Activated naive CD8-positive, alpha-beta T cell treated with anti-CD3 and anti-CD28 coated beads, Interleukin-2, amount 10 ng/mL, durations not matched to agents 7 days and 5 days (primary cell): Measurements from ENCODE around the gene PKMYT1. TPM values are rescaled to one million over a fixed set of nuclear protein-coding genes. Genes with fewer than 3 reads are reported as not detected.
A peak's percentile ranks its signal among the peaks of the same experiment; 100 is the strongest.

Experiments used
- ATAC-seq: fragments of 150-1000 bp; cut with Tn5 transposase; one replicate; pipeline ENCODE4 v1.10.0; 2021; ENCODE audit warnings: low read depth, moderate library complexity
- POLR2A ChIA-PET: fragments of 350-600 bp; sonication (Branson Sonifier 250); formaldehyde crosslinking; loops from one replicate; lab custom pipeline; 2021; ENCODE audit warnings: antibody characterized with exemption; lab: Charles Lee
- DNase-seq: peaks from one replicate; pipeline ENCODE4 v3.0.0; 2021
- H3K27ac Mint-ChIP-seq: one replicate; pipeline ENCODE4 v1.8.0; 2022; ENCODE audit warnings: mild to moderate bottlenecking, mixed read lengths
- H3K27me3 Mint-ChIP-seq: one replicate; pipeline ENCODE4 v1.8.0; 2022; ENCODE audit warnings: mild to moderate bottlenecking, moderate library complexity, mixed read lengths
- H3K36me3 Mint-ChIP-seq: one replicate; pipeline ENCODE4 v1.8.0; 2021; ENCODE audit warnings: mild to moderate bottlenecking, mixed read lengths
- H3K4me1 Mint-ChIP-seq: one replicate; pipeline ENCODE4 v1.8.0; 2021; ENCODE audit warnings: mixed read lengths
- H3K4me3 Mint-ChIP-seq: one replicate; pipeline ENCODE4 v1.8.0; 2022; ENCODE audit warnings: mild to moderate bottlenecking, moderate library complexity, mixed read lengths
- H3K9me3 Mint-ChIP-seq: one replicate; pipeline ENCODE4 v1.8.0; 2021; ENCODE audit warnings: mixed read lengths
- total RNA-seq, 2 experiments: library from RNA; stranded (reverse); gene quantifications; one replicate each; pipeline ENCODE4 v1.2.3, GENCODE V29; 2021

The PKMYT1 gene
- total RNA-seq, 2 experiments from 2014 or later = 106 to 116 TPM

DNA sequence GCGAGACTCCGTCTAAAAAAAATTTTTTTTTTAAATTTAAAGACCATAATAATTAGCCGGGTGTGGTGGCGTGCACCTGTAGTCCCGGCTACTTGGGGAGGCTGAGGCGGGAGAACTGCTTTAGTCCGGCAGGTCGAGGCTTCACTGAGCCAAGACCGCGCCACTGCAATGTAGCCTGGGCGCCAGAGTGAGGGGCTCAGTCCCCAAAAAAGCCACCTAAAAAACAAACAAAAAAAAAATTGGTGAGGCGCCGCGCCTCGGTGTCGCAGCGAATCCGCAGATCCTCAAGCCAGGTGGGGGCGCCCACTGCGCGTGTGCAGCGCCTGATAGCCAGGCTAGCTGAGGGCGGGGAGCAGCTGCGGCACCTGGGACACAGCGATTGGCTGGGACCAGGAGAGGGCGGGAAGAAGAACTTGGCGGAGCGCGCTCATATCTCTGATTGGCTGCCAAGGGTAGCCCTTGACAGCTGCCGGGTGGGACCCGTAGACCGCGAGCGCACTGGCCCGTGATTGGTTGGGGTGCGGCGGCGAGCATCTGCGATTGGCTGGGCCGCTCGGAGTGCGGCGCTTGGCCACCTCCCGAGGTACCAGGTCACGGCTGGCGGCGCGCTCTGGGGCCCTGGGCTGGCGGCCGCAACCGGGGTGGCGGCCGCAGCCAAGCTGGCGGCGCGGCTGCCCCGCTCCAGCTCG lies 23.5 kb upstream of the PKMYT1 start:
- Mint-ChIP-seq H3K27ac (no peak overlapping the region), H3K4me3 (peak overlapping the region; percentile 64), H3K27me3 (peaks cover 32% of the 10 kb centered on the region), H3K36me3 (no peaks in the 10 kb centered on the region), H3K9me3 (no peaks in the 10 kb centered on the region), H3K4me1 (peaks cover 19% of the 10 kb centered on the region)
- ATAC-seq = peak; percentile 99
- POLR2A ChIA-PET = interaction anchor here (0.9 to 1.9 kb wide), 6 partner anchors 16 to 113 kb away, joined by 3 to 12 read pairs (median 8); partner anchors contain the start of genes HCFC1R1, PKMYT1, THOC6 and TNFRSF12A
- DNase-seq = peak; percentile 93

DNA sequence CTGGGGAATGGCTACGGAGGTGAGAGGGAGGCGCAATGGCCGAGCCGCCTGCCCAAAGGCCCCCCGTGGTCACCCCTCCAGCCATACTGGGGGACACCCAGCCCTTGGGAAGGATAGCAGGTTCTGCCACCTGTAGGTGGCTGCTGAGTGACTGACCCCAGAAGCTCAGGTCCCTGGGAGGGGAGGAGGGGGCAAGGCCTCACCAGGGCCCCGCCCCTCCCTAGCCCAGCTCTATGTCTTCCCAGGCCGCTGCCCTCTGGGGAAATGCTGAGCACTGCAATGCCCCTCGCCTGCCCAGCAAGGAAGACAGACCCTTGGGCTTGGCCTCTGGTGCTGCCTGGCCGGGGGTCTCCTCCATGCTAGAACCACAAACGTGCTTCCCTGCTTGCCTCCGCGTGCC lies 21.1 kb upstream of the PKMYT1 start:
- Mint-ChIP-seq H3K9me3 (no peaks in the 10 kb centered on the region), H3K36me3 (no peaks in the 10 kb centered on the region), H3K4me3 (no peak overlapping the region), H3K27ac (no peak overlapping the region), H3K27me3 (peaks cover 12% of the 10 kb centered on the region), H3K4me1 (peaks cover 3% of the 10 kb centered on the region)
- POLR2A ChIA-PET = no interaction called here
- no peak for DNase-seq
- no peak for ATAC-seq

DNA sequence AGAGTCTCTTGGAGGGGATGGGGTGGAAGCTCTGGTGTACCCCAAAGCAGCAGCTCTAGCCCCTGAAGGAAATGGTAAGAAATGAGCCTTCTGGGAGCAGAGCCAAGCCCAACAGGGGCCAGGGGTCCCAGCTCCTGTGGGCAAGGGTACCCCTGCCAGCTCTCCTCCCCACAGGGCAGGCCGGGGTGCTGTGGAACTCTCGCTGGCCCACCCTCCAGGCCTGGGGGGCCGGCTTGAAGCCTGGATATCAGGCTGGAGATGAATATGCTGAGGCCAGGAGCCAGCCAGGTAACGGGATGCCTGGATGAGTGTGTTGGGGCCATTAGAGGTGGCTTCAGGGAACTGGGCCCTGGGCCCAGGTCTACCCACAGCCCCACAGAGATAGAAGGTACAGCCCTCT lies 20.3 kb upstream of the PKMYT1 start:
- no peaks in the 10 kb centered on the region for H3K36me3 Mint-ChIP-seq
- DNase-seq (no peak), ATAC-seq (no peak)
- no peak overlapping the region for H3K27ac Mint-ChIP-seq
- POLR2A ChIA-PET = interaction anchor here (0.6 to 0.9 kb wide), 2 partner anchors 23 to 545 kb away, joined by 3 read pairs; partner anchors contain the start of genes HCFC1R1 and THOC6
- no peak overlapping the region for H3K4me3 Mint-ChIP-seq
- peaks cover 6% of the 10 kb centered on the region for H3K27me3 Mint-ChIP-seq
- no peaks in the 10 kb centered on the region for H3K9me3 Mint-ChIP-seq
- peaks cover 3% of the 10 kb centered on the region for H3K4me1 Mint-ChIP-seq

DNA sequence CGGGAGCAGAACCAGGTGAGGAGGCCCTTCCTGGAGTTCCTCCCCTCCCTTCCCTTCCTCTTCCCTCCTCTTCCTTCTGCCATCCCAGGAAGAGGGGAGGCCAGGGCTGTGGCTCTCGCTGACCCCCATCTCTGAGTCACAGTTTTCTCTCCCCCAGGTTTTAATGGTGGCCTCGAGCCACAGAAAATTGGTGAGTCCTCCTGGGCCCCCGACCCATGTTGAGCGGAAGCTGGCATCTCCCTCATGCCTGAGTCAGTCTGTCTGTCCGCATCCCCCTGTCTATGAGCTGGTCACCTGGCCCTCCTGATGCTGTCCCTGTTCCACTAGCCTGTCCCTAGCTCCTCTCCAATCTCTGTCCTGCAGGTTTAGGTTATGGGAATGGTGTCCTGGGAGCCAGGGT lies 19.7 kb upstream of the PKMYT1 start:
- POLR2A ChIA-PET = interaction anchor here (0.9 kb wide), 1 partner anchor 24 kb away, joined by 3 read pairs; the partner anchor contains the start of genes HCFC1R1 and THOC6
- no peak overlapping the region for H3K4me3 Mint-ChIP-seq
- DNase-seq (no peak), ATAC-seq (no peak)
- H3K36me3 Mint-ChIP-seq = no peaks in the 10 kb centered on the region
- H3K9me3 Mint-ChIP-seq = no peaks in the 10 kb centered on the region
- peaks cover 2% of the 10 kb centered on the region for H3K4me1 Mint-ChIP-seq
- no peak overlapping the region for H3K27ac Mint-ChIP-seq
- peaks cover 3% of the 10 kb centered on the region for H3K27me3 Mint-ChIP-seq

DNA sequence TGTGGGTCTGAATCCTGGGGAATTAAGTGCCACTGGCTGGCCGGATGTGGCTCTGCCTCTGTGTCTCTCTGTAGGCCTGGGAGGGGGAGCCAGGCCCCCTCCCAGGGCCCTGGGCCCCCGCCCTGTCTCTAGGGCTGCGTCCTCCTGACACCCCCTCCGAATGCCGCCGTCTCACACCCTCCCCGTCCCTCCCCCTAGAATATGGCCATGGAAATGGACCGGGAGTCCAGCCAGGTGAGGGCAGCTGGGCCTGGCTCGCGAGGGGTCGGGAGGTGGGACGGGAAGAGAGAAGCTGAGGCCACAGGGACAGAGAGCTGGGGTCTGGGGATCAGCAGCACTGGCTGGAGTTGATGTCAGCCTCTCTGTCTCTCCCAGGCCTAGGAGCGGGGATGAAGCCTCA lies 16.1 kb upstream of the PKMYT1 start:
- H3K4me1 Mint-ChIP-seq = no peaks in the 10 kb centered on the region
- H3K4me3 Mint-ChIP-seq = no peak overlapping the region

DNA sequence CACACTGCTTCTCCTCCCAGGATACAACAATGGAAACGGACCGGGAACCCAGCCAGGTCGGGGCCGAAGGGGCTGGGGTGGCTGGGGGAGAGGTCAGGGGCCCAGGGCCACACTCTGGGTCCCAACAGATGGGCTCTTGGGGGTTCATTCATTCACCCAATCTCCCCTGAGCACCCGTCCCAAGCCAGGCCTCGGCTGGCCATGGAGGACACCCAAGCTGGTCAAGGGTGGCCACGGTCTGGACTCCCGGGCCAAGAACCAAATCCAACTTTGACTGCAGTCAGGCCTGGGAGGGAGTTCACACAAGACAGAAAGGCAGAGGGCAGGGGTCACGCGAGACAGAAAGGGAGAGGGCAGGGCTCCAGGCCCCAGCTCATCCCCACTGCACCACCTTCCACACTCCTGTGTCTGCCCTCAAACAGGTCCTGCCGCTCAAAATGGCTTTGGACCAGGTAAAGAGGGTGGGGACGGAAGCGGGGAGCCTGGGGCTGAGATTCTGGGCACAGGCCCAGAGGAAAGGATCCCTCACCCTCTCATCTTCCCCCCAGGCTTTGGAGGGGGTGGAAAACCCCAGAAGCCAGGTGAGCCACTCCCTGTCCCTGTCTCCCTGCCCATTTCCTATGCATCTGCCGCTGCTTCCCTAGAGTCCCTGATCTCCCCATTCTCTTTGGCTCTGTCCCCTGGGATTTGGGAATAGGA lies 12.3 kb upstream of the PKMYT1 start:
- DNase-seq (no peak), ATAC-seq (no peak)
- Mint-ChIP-seq H3K27ac (no peak overlapping the region), H3K4me3 (no peak overlapping the region), H3K36me3 (no peaks in the 10 kb centered on the region), H3K9me3 (no peaks in the 10 kb centered on the region), H3K27me3 (peaks cover 4% of the 10 kb centered on the region), H3K4me1 (no peaks in the 10 kb centered on the region)
- POLR2A ChIA-PET = no interaction called here

More for the DNA sequence above, 16.1 kb upstream of the PKMYT1 start:
- POLR2A ChIA-PET = interaction anchor here (2.1 kb wide), 1 partner anchor 16 kb away, joined by 4 read pairs; the partner anchor contains the start of gene PKMYT1
- Mint-ChIP-seq H3K27ac (no peak overlapping the region), H3K9me3 (no peaks in the 10 kb centered on the region), H3K27me3 (no peaks in the 10 kb centered on the region), H3K36me3 (no peaks in the 10 kb centered on the region)
- ATAC-seq (no peak), DNase-seq (no peak)

DNA sequence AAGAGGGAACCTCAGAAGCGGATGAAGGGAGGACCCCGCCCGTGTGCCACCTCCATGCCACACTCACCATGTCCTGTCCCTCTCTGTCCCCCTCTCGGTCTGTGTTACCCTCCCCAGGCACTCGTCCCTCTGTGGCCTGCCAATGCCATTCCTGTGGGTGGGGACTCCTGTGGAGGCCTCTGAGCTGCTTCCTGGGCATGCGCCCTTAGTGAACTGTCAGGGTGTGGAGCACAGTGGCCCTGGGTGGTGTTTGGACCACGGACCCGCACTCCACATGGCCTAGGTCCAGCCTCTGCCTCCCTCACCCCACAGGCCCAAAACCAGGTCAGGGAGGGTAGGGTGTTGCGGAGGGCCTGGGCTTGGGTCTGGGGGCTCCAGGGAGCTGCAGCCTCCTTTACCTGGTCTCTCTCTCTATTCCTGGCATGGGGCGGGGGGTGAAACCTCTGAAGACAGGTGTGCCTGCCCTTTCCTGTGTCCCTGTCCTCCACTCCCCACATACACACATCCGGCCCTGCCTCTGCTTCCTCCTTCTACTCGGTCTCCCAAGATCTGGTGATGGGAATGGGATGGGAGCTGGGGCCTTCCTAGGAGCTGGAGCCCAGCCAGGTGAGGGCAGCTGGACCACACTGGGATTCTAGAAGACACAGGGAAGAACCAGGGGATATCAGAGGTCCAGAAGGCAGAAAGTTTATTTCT lies 11.5 kb upstream of the PKMYT1 start:
- Mint-ChIP-seq H3K27me3 (peaks cover 4% of the 10 kb centered on the region), H3K9me3 (no peaks in the 10 kb centered on the region), H3K4me3 (no peak overlapping the region), H3K27ac (no peak overlapping the region), H3K4me1 (no peaks in the 10 kb centered on the region), H3K36me3 (no peaks in the 10 kb centered on the region)
- POLR2A ChIA-PET = interaction anchor here (1.2 kb wide), 1 partner anchor 11 kb away, joined by 4 read pairs; no protein-coding TSS in a partner anchor
- no peak for ATAC-seq
- DNase-seq = no peak

DNA sequence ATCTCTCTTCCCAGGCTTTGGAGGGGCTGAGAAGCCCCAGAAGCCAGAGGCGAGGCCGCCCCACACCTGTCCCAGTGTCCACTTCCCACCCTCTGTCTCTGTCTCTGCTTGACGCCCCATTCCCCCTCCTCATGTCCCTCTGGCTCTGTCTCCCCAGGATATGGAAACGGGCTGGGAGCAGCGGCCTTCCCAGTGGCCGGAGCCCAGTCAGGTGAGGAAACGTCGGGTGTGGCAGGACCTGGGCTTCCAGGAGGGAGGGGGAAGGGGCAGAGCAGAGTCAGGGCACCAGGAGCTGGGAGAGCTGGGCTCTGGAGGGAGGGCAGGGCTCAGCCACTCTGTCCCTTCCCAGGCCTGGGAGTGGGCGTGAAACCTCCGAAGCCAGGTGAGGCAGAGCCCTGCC lies 10.6 kb upstream of the PKMYT1 start:
- H3K27ac Mint-ChIP-seq = no peak overlapping the region
- no peak overlapping the region for H3K4me3 Mint-ChIP-seq
- H3K9me3 Mint-ChIP-seq = no peaks in the 10 kb centered on the region
- H3K36me3 Mint-ChIP-seq = no peaks in the 10 kb centered on the region
- H3K4me1 Mint-ChIP-seq = no peaks in the 10 kb centered on the region
- DNase-seq (no peak), ATAC-seq (no peak)
- H3K27me3 Mint-ChIP-seq = peaks cover 4% of the 10 kb centered on the region
- POLR2A ChIA-PET = interaction anchor here (1.2 kb wide), 1 partner anchor 10 kb away, joined by 4 read pairs; no protein-coding TSS in a partner anchor

DNA sequence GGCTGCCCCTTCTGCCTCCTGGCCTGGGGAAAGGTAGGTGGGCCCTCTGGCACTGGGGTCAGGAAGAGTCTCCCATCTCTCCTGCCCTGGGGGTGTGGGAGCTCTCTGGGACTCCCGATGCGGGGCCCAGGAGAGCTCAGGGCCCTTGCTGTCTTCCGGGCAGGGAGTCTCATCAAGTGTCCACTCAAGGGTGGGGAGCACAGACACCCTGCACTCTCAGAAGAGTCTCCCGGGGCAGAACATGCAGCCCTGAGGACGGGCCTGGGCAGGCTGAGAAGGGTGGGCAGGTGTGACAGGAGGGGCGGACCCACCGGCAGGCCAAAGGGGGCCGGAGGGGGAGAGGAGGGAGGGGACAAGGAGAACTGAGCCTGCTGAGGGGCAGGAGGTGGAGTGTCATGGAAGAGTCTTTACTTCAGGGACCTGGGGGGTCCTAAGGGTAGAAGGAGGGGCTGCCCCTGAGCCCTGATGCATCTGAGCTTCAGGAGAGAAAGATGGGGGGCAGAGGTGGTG lies 8.4 kb upstream of the PKMYT1 start:
- H3K4me1 Mint-ChIP-seq = peaks cover 4% of the 10 kb centered on the region
- H3K27ac Mint-ChIP-seq = no peak overlapping the region
- H3K9me3 Mint-ChIP-seq = no peaks in the 10 kb centered on the region

DNA sequence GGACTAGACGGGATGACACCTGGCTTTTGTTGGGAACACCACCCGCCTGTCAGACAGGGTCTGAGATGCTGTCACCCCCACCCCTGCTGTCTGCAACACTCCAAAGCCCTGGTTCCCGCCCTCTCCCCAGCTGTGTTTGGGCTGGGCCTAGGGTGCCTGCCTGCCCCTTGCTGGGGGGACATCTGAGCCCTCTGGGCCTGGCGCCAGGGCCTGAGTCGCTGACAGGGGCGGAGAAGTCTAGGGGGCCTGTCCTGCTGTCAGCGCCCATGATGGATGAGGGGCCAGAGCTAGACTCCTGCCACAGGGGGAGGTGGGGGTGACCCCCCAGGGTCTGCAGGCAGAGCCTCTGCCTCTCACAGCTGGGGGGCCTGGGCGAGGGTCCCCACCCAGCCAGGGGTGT lies 7.6 kb upstream of the PKMYT1 start:
- DNase-seq (no peak), ATAC-seq (no peak)
- no peak overlapping the region for H3K27ac Mint-ChIP-seq
- peaks cover 10% of the 10 kb centered on the region for H3K27me3 Mint-ChIP-seq
- H3K4me3 Mint-ChIP-seq = no peak overlapping the region
- H3K4me1 Mint-ChIP-seq = peaks cover 4% of the 10 kb centered on the region
- no peaks in the 10 kb centered on the region for H3K36me3 Mint-ChIP-seq
- POLR2A ChIA-PET = no interaction called here
- no peaks in the 10 kb centered on the region for H3K9me3 Mint-ChIP-seq

More for the DNA sequence above, 8.4 kb upstream of the PKMYT1 start:
- no peaks in the 10 kb centered on the region for H3K36me3 Mint-ChIP-seq
- DNase-seq (no peak), ATAC-seq (no peak)
- no peak overlapping the region for H3K4me3 Mint-ChIP-seq
- POLR2A ChIA-PET = no interaction called here
- H3K27me3 Mint-ChIP-seq = peaks cover 7% of the 10 kb centered on the region

DNA sequence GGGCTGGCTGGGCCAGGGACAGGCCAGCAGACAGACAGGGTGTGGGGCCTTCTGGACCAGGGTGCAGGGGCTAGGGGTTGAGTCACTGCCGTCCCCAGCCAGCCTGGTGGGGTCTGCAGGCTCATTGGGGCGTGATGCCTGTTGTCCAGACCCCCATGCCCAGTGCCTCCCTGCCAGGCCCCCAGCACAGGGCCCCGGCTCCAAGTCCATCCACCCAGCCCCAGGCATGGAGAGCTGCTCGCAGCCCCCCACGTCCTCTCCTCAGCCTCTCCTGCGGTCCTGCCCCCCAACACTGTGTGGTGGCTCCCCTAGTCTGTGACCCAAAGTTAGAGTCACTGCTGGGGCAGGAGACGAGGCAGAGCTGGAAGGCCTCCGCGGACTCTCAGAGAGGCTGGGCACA lies 7.0 kb upstream of the PKMYT1 start:
- no peak overlapping the region for H3K27ac Mint-ChIP-seq
- no peaks in the 10 kb centered on the region for H3K9me3 Mint-ChIP-seq
- POLR2A ChIA-PET = no interaction called here
- peaks cover 4% of the 10 kb centered on the region for H3K4me1 Mint-ChIP-seq
- no peak for ATAC-seq
- H3K27me3 Mint-ChIP-seq = peaks cover 10% of the 10 kb centered on the region
- no peak for DNase-seq
- H3K36me3 Mint-ChIP-seq = no peaks in the 10 kb centered on the region
- no peak overlapping the region for H3K4me3 Mint-ChIP-seq

DNA sequence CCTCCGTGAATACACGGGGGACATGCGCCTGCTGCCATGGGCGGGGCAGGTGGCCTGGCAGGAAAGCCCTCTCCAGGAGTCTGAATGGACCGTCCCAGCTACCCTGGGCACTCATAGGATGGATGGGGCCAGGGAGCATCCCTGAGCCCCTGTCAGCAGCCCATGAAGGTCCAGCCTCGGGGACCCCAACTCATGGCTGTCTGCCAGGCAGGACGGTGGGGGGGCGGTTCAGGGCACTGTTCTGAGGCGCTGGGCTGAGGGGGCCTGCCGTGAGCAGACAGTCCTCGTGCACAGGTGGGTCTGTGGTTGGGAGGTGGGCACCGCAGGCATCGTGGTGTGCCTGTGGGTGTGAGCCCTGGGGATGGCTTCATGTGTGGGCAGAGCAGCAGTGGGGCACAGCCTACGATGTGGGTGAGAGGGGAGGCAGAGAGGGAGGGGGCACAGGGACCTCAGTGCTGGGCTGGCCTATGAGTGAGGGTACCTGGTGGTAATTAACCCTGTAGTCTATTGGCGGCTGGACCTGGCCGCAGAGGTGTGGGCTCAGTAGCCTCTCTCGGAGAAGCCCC lies 6.5 kb upstream of the PKMYT1 start:
- no peak overlapping the region for H3K27ac Mint-ChIP-seq
- POLR2A ChIA-PET = no interaction called here
- H3K9me3 Mint-ChIP-seq = no peaks in the 10 kb centered on the region
- H3K36me3 Mint-ChIP-seq = no peaks in the 10 kb centered on the region
- peaks cover 4% of the 10 kb centered on the region for H3K4me1 Mint-ChIP-seq
- DNase-seq (no peak), ATAC-seq (no peak)
- H3K4me3 Mint-ChIP-seq = no peak overlapping the region
- peaks cover 10% of the 10 kb centered on the region for H3K27me3 Mint-ChIP-seq

DNA sequence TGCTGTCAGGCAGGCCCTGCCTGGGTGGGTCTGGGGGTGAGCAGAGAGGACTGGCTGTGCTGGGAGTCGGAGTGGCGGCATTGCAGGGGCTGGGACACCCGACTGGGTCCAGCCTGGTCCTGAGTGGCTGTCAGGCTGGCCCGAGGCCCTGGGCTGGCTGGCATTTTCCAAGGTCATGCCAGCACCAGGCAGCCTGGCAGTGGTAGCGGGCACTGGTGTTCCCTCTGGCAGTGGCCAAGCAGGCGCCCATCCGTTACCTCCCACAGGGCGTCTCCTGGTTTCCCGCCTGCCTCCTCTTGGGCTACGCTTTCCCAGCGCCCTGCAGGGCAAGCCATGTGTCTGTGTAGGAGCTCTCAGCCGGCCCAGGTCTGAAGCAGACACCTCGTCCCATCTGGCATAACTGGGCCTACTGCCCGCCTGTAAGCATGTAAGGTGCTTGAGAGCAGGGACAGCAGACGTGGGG lies 5.7 kb upstream of the PKMYT1 start:
- Mint-ChIP-seq H3K4me3 (no peak overlapping the region), H3K27me3 (peaks cover 10% of the 10 kb centered on the region), H3K4me1 (peaks cover 8% of the 10 kb centered on the region), H3K27ac (no peak overlapping the region), H3K36me3 (no peaks in the 10 kb centered on the region), H3K9me3 (no peaks in the 10 kb centered on the region)
- DNase-seq = no peak
- ATAC-seq = no peak
- POLR2A ChIA-PET = no interaction called here
